ENCODE measurements around the gene CLIP4. TPM values are rescaled to one million over a fixed set of nuclear protein-coding genes. Genes with fewer than 3 reads are reported as not detected.

Gene CLIP4
- total RNA-seq, 2 experiments from 2014 or later = 36.8 to 39.4 TPM

GRCh38 chr2:29206941-29207340 is 91.7 kb downstream of the CLIP4 start:
- POLR2A ChIA-PET = no interaction called here

GRCh38 chr2:29207352-29208148 is 92.3 kb downstream of the CLIP4 start:
- H3K27ac Mint-ChIP-seq = no peak overlapping the region
- peaks cover 7% of the 10 kb centered on the region for H3K36me3 Mint-ChIP-seq (ENCODE audit: low read depth)
- Histone ChIP-seq H3K36me3 (ENCODE audit: insufficient read depth, low read length) (peaks cover 12% of the 10 kb centered on the region), H3K4me3 (ENCODE audit: low read length) (no peak overlapping the region), H3K27me3 (ENCODE audit: control insufficient read depth in 1 of 2, insufficient read depth in 2 of 2, low read length in 2 of 2) (no peaks in the 10 kb centered on the region), H3K9me3 (ENCODE audit: control insufficient read depth in 1 of 2, insufficient read depth in 1 of 2, low read length in 2 of 2) (no peaks in the 10 kb centered on the region), H3K4me1 (ENCODE audit: insufficient read depth, low read length) (no peaks in the 10 kb centered on the region), H3K27ac (ENCODE audit: low read depth in 1 of 2, low read length in 2 of 2) (no peak overlapping the region)
- intact Hi-C loops (cut with DNase I, micrococcal nuclease) = no loop called here
- H3K9me3 Mint-ChIP-seq = no peaks in the 10 kb centered on the region
- TF ChIP-seq CTCF (IDR thresholded peaks at IDR 0.05) = no peak
- ChIA-PET CTCF (no interaction called here), POLR2A (no interaction called here)
- no peaks in the 10 kb centered on the region for H3K4me1 Mint-ChIP-seq (ENCODE audit: low read depth)
- H3K4me3 Mint-ChIP-seq = no peak overlapping the region
- no peaks in the 10 kb centered on the region for H3K27me3 Mint-ChIP-seq
- no peak for ATAC-seq (ENCODE audit: poor library complexity)
- no peak for DNase-seq

More at GRCh38 chr2:29206941-29207340, 91.7 kb downstream of the CLIP4 start:
- Histone ChIP-seq H3K36me3 (ENCODE audit: insufficient read depth, low read length) (peaks cover 12% of the 10 kb centered on the region), H3K27me3 (ENCODE audit: control insufficient read depth in 1 of 2, insufficient read depth in 2 of 2, low read length in 2 of 2) (no peaks in the 10 kb centered on the region), H3K4me1 (ENCODE audit: insufficient read depth, low read length) (no peaks in the 10 kb centered on the region), H3K9me3 (ENCODE audit: control insufficient read depth in 1 of 2, insufficient read depth in 1 of 2, low read length in 2 of 2) (no peaks in the 10 kb centered on the region), H3K4me3 (ENCODE audit: low read length) (no peak overlapping the region), H3K27ac (ENCODE audit: low read depth in 1 of 2, low read length in 2 of 2) (no peak overlapping the region)
- DNase-seq (no peak), ATAC-seq (ENCODE audit: poor library complexity) (no peak)
- intact Hi-C loops (cut with DNase I, micrococcal nuclease) = no loop called here
- CTCF ChIA-PET = no interaction called here
- Mint-ChIP-seq H3K27ac (no peak overlapping the region), H3K4me3 (no peak overlapping the region), H3K9me3 (no peaks in the 10 kb centered on the region), H3K27me3 (no peaks in the 10 kb centered on the region), H3K36me3 (ENCODE audit: low read depth) (peaks cover 7% of the 10 kb centered on the region), H3K4me1 (ENCODE audit: low read depth) (no peaks in the 10 kb centered on the region)
- TF ChIP-seq CTCF (IDR thresholded peaks at IDR 0.05) = no peak

- DNase-seq (no peak), ATAC-seq (ENCODE audit: poor library complexity) (no peak)
- Histone ChIP-seq H3K27me3 (ENCODE audit: control insufficient read depth in 1 of 2, insufficient read depth in 2 of 2, low read length in 2 of 2) (no peaks in the 10 kb centered on the region), H3K36me3 (ENCODE audit: insufficient read depth, low read length) (peaks cover 7% of the 10 kb centered on the region), H3K9me3 (ENCODE audit: control insufficient read depth in 1 of 2, insufficient read depth in 1 of 2, low read length in 2 of 2) (no peaks in the 10 kb centered on the region), H3K4me3 (ENCODE audit: low read length) (no peak overlapping the region), H3K4me1 (ENCODE audit: insufficient read depth, low read length) (no peaks in the 10 kb centered on the region), H3K27ac (ENCODE audit: low read depth in 1 of 2, low read length in 2 of 2) (no peak overlapping the region)
- Mint-ChIP-seq H3K4me1 (ENCODE audit: low read depth) (no peaks in the 10 kb centered on the region), H3K9me3 (no peaks in the 10 kb centered on the region), H3K27me3 (no peaks in the 10 kb centered on the region), H3K36me3 (ENCODE audit: low read depth) (peaks cover 7% of the 10 kb centered on the region), H3K27ac (no peak overlapping the region), H3K4me3 (no peak overlapping the region)
- POLR2A ChIA-PET = no interaction called here
- TF ChIP-seq CTCF (IDR thresholded peaks at IDR 0.05) = no peak
- CTCF ChIA-PET = no interaction called here
- intact Hi-C loops (cut with DNase I, micrococcal nuclease) = no loop called here
Observed at GRCh38 chr2:29209551-29209950, 94.3 kb downstream of the CLIP4 start.
